ENCODE data around the gene BNIP1. TPM values are rescaled to one million over a fixed set of nuclear protein-coding genes. Genes with fewer than 3 reads are reported as not detected.

Gene BNIP1
- total RNA-seq, 2 donors from 2014 or later, result 6.8 to 7.3 TPM

GRCh38 chr5:173208296-173208695 lies 64.0 kb downstream of the BNIP1 start:
- Mint-ChIP-seq H3K9me3 (peaks cover 6% of the 10 kb centered on the region), H3K27ac (no peak overlapping the region), H3K4me1 (no peaks in the 10 kb centered on the region), H3K4me3 (no peak overlapping the region), H3K36me3 (ENCODE audit: low read depth) (no peaks in the 10 kb centered on the region), H3K27me3 (ENCODE audit: insufficient read depth) (peaks cover 57% of the 10 kb centered on the region)
- no peak for TF ChIP-seq CTCF (conservative IDR thresholded peaks at IDR 0.05)
- no peaks in the 10 kb centered on the region for H3K36me3 ChIP-seq (ENCODE audit: control insufficient read depth, insufficient read depth, low read length)
- no peaks in the 10 kb centered on the region for H3K4me1 ChIP-seq (ENCODE audit: control insufficient read depth, insufficient read depth, low read length)
- H3K27ac ChIP-seq (ENCODE audit: low read depth, low read length), result no peak overlapping the region
- no peak overlapping the region for H3K9ac ChIP-seq (ENCODE audit: extremely low read depth, low read length, poor library complexity, severe bottlenecking)
- H3K9me3 ChIP-seq (ENCODE audit: control insufficient read depth, low read length), result no peaks in the 10 kb centered on the region
- WGBS, 2 experiments (ENCODE audit: insufficient coverage in 1 of 2, insufficient read length in 1 of 2), result 85 to 90% methylated on average over 4 to 7 of the region's 7 CpGs
- DNase-seq, result no peak
- H3K27me3 ChIP-seq (ENCODE audit: control insufficient read depth, insufficient read depth, low read length, poor library complexity, severe bottlenecking), result peaks cover 8% of the 10 kb centered on the region
- H3K4me3 ChIP-seq (ENCODE audit: low read length), result no peak overlapping the region

- H3K27me3 ChIP-seq (ENCODE audit: control insufficient read depth, insufficient read depth, low read length, poor library complexity, severe bottlenecking), result peaks cover 7% of the 10 kb centered on the region
- peaks cover 10% of the 10 kb centered on the region for H3K9me3 Mint-ChIP-seq
- H3K36me3 ChIP-seq (ENCODE audit: control insufficient read depth, insufficient read depth, low read length), result no peaks in the 10 kb centered on the region
- no peak overlapping the region for H3K4me3 Mint-ChIP-seq
- TF ChIP-seq CTCF (conservative IDR thresholded peaks at IDR 0.05), result no peak
- peaks cover 64% of the 10 kb centered on the region for H3K27me3 Mint-ChIP-seq (ENCODE audit: insufficient read depth)
- H3K4me1 ChIP-seq (ENCODE audit: control insufficient read depth, insufficient read depth, low read length), result no peaks in the 10 kb centered on the region
- H3K27ac Mint-ChIP-seq, result no peak overlapping the region
- no peaks in the 10 kb centered on the region for H3K9me3 ChIP-seq (ENCODE audit: control insufficient read depth, low read length)
- WGBS, 2 experiments (ENCODE audit: insufficient coverage in 1 of 2, insufficient read length in 1 of 2), result 90 to 91% methylated on average over 4 to 8 of the region's 8 CpGs
- no peak for DNase-seq
- no peaks in the 10 kb centered on the region for H3K4me1 Mint-ChIP-seq
- H3K9ac ChIP-seq (ENCODE audit: extremely low read depth, low read length, poor library complexity, severe bottlenecking), result no peak overlapping the region
- no peak overlapping the region for H3K4me3 ChIP-seq (ENCODE audit: low read length)
- H3K36me3 Mint-ChIP-seq (ENCODE audit: low read depth), result no peaks in the 10 kb centered on the region
- H3K27ac ChIP-seq (ENCODE audit: low read depth, low read length), result no peak overlapping the region
Measured at GRCh38 chr5:173210877-173211276, 66.5 kb downstream of the BNIP1 start.

GRCh38 chr5:173211284-173211683 lies 67.0 kb downstream of the BNIP1 start:
- Histone ChIP-seq H3K36me3 (ENCODE audit: control insufficient read depth, insufficient read depth, low read length) (no peaks in the 10 kb centered on the region), H3K27me3 (ENCODE audit: control insufficient read depth, insufficient read depth, low read length, poor library complexity, severe bottlenecking) (peaks cover 3% of the 10 kb centered on the region), H3K9me3 (ENCODE audit: control insufficient read depth, low read length) (no peaks in the 10 kb centered on the region), H3K4me1 (ENCODE audit: control insufficient read depth, insufficient read depth, low read length) (no peaks in the 10 kb centered on the region), H3K27ac (ENCODE audit: low read depth, low read length) (no peak overlapping the region), H3K9ac (ENCODE audit: extremely low read depth, low read length, poor library complexity, severe bottlenecking) (no peak overlapping the region), H3K4me3 (ENCODE audit: low read length) (no peak overlapping the region)
- H3K27me3 Mint-ChIP-seq (ENCODE audit: insufficient read depth), result peaks cover 64% of the 10 kb centered on the region
- H3K4me3 Mint-ChIP-seq, result no peak overlapping the region
- no peak overlapping the region for H3K27ac Mint-ChIP-seq
- H3K9me3 Mint-ChIP-seq, result peaks cover 10% of the 10 kb centered on the region
- H3K36me3 Mint-ChIP-seq (ENCODE audit: low read depth), result no peaks in the 10 kb centered on the region
- no peaks in the 10 kb centered on the region for H3K4me1 Mint-ChIP-seq
- no peak for DNase-seq
- WGBS, 2 experiments (ENCODE audit: insufficient coverage in 1 of 2, insufficient read length in 1 of 2), result 85 to 89% methylated on average over 5 to 6 of the region's 6 CpGs
- TF ChIP-seq CTCF (conservative IDR thresholded peaks at IDR 0.05), result no peak

Data from endodermal cell (in vitro differentiated cells).